SH-SY5Y (cell line): ENCODE data around the gene SLC35F1.

Experiments used
- GATA2 ChIP-seq: IDR thresholded peaks from 2 replicates; pipeline ENCODE4 v1.6.1; 2011; ENCODE audit warnings: mild to moderate bottlenecking, low read depth, low read length
- GATA3 ChIP-seq: IDR thresholded peaks from 2 replicates; pipeline ENCODE4 v1.6.1; 2011; ENCODE audit warnings: low read depth, mild to moderate bottlenecking, low read length, moderate library complexity

DNA sequence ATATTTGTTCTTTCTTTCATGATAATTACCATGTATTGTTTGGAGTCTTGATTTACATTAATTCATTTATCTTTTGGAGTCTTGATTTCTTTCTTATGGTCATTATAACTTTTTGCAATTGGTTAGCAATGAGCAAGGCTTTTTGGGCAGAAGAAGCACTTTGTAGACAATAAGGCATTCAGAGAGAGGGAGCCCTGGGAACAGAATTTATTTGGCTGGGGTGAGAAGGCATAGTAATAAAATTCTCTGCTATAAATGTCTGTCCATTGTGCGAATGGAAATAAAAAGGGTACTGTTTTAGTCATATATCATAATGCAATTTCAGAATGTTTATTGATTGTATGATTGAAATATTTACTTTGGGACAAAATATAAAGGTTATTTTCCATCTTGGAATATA lies 147.0 kb downstream of the SLC35F1 start:
- TF ChIP-seq GATA2 (no peak), GATA3 (no peak)
